Hepatocyte (in vitro differentiated cells): ENCODE data around the gene TGFB1I1. TPM values are rescaled to one million over a fixed set of nuclear protein-coding genes. Genes with fewer than 3 reads are reported as not detected.
"Not testable (repeated sequence)": the region's sequence is repeated elsewhere in the genome, so short reads cannot be mapped to it uniquely, and the experiment has no call there.

Source experiments
- DNase-seq: peaks from one replicate; pipeline ENCODE4 v3.0.0-alpha.2; 2016; ENCODE audit warnings: low spot score
- H2AFZ ChIP-seq: fragments of 200-600 bp; sonication (generic); 2 replicates; pipeline ENCODE4 v1.6.0; 2016; ENCODE audit warnings: antibody characterized with exemption, mild to moderate bottlenecking
- H3K27ac ChIP-seq: fragments of 200-600 bp; sonication (generic); 2 replicates; pipeline ENCODE4 v1.5.1; 2016; ENCODE audit warnings: mild to moderate bottlenecking
- H3K27me3 ChIP-seq: fragments of 200-600 bp; sonication (generic); 2 replicates; pipeline ENCODE4 v1.6.1; 2016
- H3K36me3 ChIP-seq: fragments of 200-600 bp; sonication (generic); replicated peaks from 2 replicates; pipeline ENCODE4 v1.5.1; 2016; ENCODE audit warnings: low read depth; ENCODE audit not compliant: insufficient read depth
- H3K4me1 ChIP-seq: fragments of 200-600 bp; sonication (generic); 2 replicates; pipeline ENCODE4 v1.5.1; 2016; ENCODE audit warnings: mild to moderate bottlenecking, moderate library complexity; ENCODE audit not compliant: insufficient read depth
- H3K4me2 ChIP-seq: fragments of 200-600 bp; sonication (generic); 2 replicates; pipeline ENCODE4 v1.6.0; 2016
- H3K4me3 ChIP-seq: fragments of 200-600 bp; sonication (generic); 2 replicates; pipeline ENCODE4 v1.5.1; 2016; ENCODE audit warnings: mild to moderate bottlenecking
- H3K79me2 ChIP-seq: fragments of 200-600 bp; sonication (generic); 2 replicates; pipeline ENCODE4 v1.6.0; 2017; ENCODE audit warnings: mild to moderate bottlenecking
- H3K9me2 ChIP-seq: fragments of 200-600 bp; sonication (generic); replicated peaks from 2 replicates; pipeline ENCODE4 v1.6.0; 2017; ENCODE audit warnings: mild to moderate bottlenecking; ENCODE audit not compliant: insufficient read depth
- H3K9me3 ChIP-seq: fragments of 200-600 bp; sonication (generic); 2 replicates; pipeline ENCODE4 v1.5.1; 2016; ENCODE audit warnings: low read depth, mild to moderate bottlenecking
- H4K20me1 ChIP-seq: fragments of 200-600 bp; sonication (generic); 2 replicates; pipeline ENCODE4 v1.6.0; 2016; ENCODE audit warnings: mild to moderate bottlenecking; ENCODE audit not compliant: insufficient read depth, poor library complexity, severe bottlenecking
- CTCF ChIP-seq: fragments of 200-600 bp; sonication (generic); IDR thresholded peaks from 2 replicates; pipeline ENCODE4 v1.5.1; 2016; ENCODE audit warnings: antibody characterized with exemption, mild to moderate bottlenecking; ENCODE audit not compliant: poor library complexity
- EZH2 ChIP-seq: fragments of 200-600 bp; sonication (generic); IDR thresholded peaks from 2 replicates; pipeline ENCODE4 v1.6.1; 2016; ENCODE audit warnings: antibody characterized with exemption, mild to moderate bottlenecking, borderline replicate concordance
- EZH2phosphoT487 ChIP-seq: fragments of 200-600 bp; sonication (generic); IDR thresholded peaks from one replicate; pipeline ENCODE4 v1.6.1; 2018; ENCODE audit warnings: antibody characterized with exemption, mild to moderate bottlenecking, low read depth, moderate library complexity; ENCODE audit not compliant: unreplicated experiment, severe bottlenecking
- WGBS: methylation state at CpG from one replicate; pipeline ENCODE4 v1.1.6; 2016; ENCODE audit warnings: low lambda C conversion rate; ENCODE audit errors: missing lambda C conversion rate; 5-methylcytosine and 5-hydroxymethylcytosine counted together
- polyA plus RNA-seq: library from polyadenylated mRNA; unstranded; fragments of >200 nt; fragmentation: Nextera tagmentation; extraction: Ambion mirVana; gene quantifications from 2 replicates; pipeline ENCODE4 v1.2.1, GENCODE V29; 2016
- total RNA-seq: library from RNA; depleted of rRNA; stranded (reverse); fragments of >200 nt; gene quantifications from 2 replicates; pipeline ENCODE4 v1.2.3, GENCODE V29; 2014

The TGFB1I1 gene
- total and polyA plus RNA-seq, 2 experiments from 2014 or later, result 15.7 to 34.8 TPM

GRCh38 chr16:31519759-31520431, 47.9 kb downstream of the TGFB1I1 start:
- Histone ChIP-seq H3K36me3 (no peaks in the 10 kb centered on the region), H3K9me2 (no peaks in the 10 kb centered on the region), H3K27me3 (no peaks in the 10 kb centered on the region), H2AFZ (no peak overlapping the region), H3K27ac (no peak overlapping the region), H3K4me2 (no peak overlapping the region), H3K4me3 (no peak overlapping the region), H3K79me2 (no peaks in the 10 kb centered on the region), H4K20me1 (no peaks in the 10 kb centered on the region), H3K9me3 (no peaks in the 10 kb centered on the region), H3K4me1 (no peaks in the 10 kb centered on the region)
- no peak for TF ChIP-seq CTCF
- TF ChIP-seq EZH2, result no peak
- TF ChIP-seq EZH2phosphoT487, result no peak
- WGBS, result 73% methylated on average over 2 of the region's 2 CpGs
- no peak for DNase-seq

DNA sequence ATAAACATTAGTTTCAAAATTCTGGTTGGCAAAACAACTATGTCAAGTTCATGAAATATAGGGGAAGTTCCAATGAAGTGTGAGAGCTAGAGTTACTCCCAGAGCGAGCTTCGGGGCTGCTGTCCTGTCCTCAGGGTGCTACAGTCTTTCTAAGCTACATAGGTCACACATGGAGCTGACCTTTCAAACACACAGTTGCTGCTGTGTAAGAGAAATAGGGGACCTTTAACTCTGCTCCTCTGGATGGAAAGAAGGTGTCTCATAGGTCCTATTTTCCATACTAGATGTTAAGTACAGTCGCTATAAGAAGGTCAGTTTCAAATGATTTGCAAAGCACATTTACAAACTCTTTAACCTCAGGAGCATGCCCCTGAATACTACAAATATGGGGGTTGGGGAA, 49.4 kb downstream of the TGFB1I1 start:
- 90% methylated on average over 3 of the region's 3 CpGs for WGBS
- TF ChIP-seq EZH2 (no peak), EZH2phosphoT487 (no peak), CTCF (no peak)
- H3K79me2 ChIP-seq, result no peaks in the 10 kb centered on the region

GRCh38 chr16:31522071-31522470, 50.1 kb downstream of the TGFB1I1 start:
- Histone ChIP-seq H3K36me3 (no peaks in the 10 kb centered on the region), H3K4me2 (no peak overlapping the region), H3K27me3 (no peaks in the 10 kb centered on the region), H4K20me1 (no peaks in the 10 kb centered on the region), H3K79me2 (no peaks in the 10 kb centered on the region), H2AFZ (no peak overlapping the region), H3K27ac (no peak overlapping the region), H3K9me2 (no peaks in the 10 kb centered on the region), H3K4me1 (no peaks in the 10 kb centered on the region), H3K4me3 (no peak overlapping the region), H3K9me3 (no peaks in the 10 kb centered on the region)
- WGBS, result 83% methylated on average over 6 of the region's 6 CpGs
- DNase-seq, result no peak
- no peak for TF ChIP-seq EZH2phosphoT487
- TF ChIP-seq CTCF, result no peak
- no peak for TF ChIP-seq EZH2

More for the DNA sequence above, 49.4 kb downstream of the TGFB1I1 start:
- Histone ChIP-seq H2AFZ (no peak overlapping the region), H3K36me3 (no peaks in the 10 kb centered on the region), H3K27ac (no peak overlapping the region), H4K20me1 (no peaks in the 10 kb centered on the region), H3K4me1 (no peaks in the 10 kb centered on the region), H3K4me2 (no peak overlapping the region), H3K9me3 (no peaks in the 10 kb centered on the region), H3K9me2 (no peaks in the 10 kb centered on the region), H3K27me3 (no peaks in the 10 kb centered on the region), H3K4me3 (no peak overlapping the region)
- no peak for DNase-seq

- peaks cover 17% of the 10 kb centered on the region for H3K27me3 ChIP-seq
These were observed 51.8 kb downstream of the TGFB1I1 start for GRCh38 chr16:31523768-31524167.

More at GRCh38 chr16:31523768-31524167, 51.8 kb downstream of the TGFB1I1 start:
- H3K27ac ChIP-seq, H4K20me1 ChIP-seq, H3K4me1 ChIP-seq, H2AFZ ChIP-seq, H3K4me2 ChIP-seq, H3K79me2 ChIP-seq, DNase-seq, H3K9me3 ChIP-seq, H3K4me3 ChIP-seq, H3K9me2 ChIP-seq, H3K36me3 ChIP-seq: not testable (repeated sequence)
- 81% methylated on average over 5 of the region's 6 CpGs for WGBS
